Measurements from ENCODE around the gene LMBRD2. TPM values are rescaled to one million over a fixed set of nuclear protein-coding genes. Genes with fewer than 3 reads are reported as not detected.

Gene LMBRD2
- total and polyA plus RNA-seq, 9 donors = 2.0 to 8.8 (median 6.3) TPM

DNA sequence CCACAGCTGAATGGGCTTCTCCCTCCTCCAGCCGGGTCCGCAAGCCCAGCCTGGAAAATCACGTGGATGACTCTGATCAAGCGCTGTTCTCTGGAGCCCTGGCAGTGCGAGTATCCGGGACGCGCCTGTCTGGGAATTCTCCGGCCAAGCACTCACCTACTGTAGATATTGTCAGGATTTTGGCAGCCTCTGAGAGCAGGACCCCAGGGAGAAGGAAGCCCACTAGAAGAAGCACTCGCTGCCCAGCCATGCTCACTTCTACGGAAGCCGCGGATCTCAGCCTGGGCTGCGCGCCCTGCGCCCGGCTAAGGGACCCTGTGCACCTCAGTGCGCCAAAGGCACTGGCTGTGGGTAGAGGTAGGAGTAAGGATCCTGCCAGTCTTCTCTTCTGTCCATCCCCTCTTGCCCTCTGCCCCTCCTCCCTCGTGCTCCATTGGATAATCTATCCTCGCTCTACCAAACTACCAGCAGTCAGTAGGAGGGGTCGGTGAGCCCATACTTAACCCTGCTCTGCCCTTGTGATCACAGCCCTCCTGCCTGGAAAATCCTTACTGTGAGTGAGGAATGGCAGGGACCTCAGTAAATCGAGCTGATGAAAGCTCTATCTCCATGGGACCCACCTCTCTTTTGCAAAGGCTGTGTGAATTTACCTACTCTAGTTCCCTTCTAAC lies 85.0 kb downstream of the LMBRD2 start, which contains the start of gene UGT3A2:
Gene UGT3A2 (minus strand): TSS at position 343 of the 671 bp plus-strand sequence. CDS start 93 bp downstream, at position 250.
- Histone ChIP-seq H3K9me3 (no peaks in the 10 kb centered on the region), H3K27me3 (no peaks in the 10 kb centered on the region), H3K4me3 (no peak within 1 kb of the TSS), H3K27ac (no peak within 1 kb of the TSS), H3K4me1 (ENCODE audit: insufficient read depth) (peaks cover 2% of the 10 kb centered on the region), H3K36me3 (no peaks in the 10 kb centered on the region)
- 0 to 1% (median 1%) methylated on average over 21 to 22 of the region's 22 CpGs for WGBS, 3 donors
- intact Hi-C loops (cut with DNase I) = no loop called here
- DNase-seq = no peak
- TF ChIP-seq EP300 (IDR thresholded peaks at IDR 0.05) (no peak), POLR2A (IDR thresholded peaks at IDR 0.05) (no peak), CTCF (IDR thresholded peaks at IDR 0.05) (no peak)

DNA sequence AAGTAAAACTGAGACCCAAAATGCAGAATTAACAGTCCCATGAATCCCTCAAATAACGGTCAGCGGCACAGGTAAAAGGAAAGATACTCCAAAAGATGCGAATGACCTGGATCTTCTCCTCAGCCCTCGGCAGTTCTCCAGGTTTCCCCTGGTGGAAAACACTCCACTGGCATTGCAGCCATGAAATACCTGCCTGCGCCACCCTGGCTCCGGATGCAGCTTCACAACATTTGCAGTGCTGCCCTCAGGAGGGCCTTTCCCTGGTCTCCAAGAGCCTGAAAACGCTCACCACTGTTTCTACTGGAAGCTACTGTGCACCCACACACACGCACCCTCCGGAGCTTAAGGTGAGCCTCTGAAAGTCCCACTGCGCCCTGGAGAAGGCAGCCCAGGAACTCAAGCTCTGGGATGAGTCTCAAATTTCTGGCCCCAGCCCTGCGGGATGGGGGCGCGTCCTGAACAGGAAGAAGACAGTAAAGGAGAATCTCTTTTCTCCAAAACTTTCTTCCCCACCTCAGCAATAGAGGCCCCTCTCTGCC lies 85.6 kb downstream of the LMBRD2 start:
- Histone ChIP-seq H3K36me3 (no peaks in the 10 kb centered on the region), H3K4me1 (ENCODE audit: insufficient read depth) (no peaks in the 10 kb centered on the region), H3K4me3 (no peak overlapping the region), H3K27ac (no peak overlapping the region), H3K9me3 (no peaks in the 10 kb centered on the region), H3K27me3 (no peaks in the 10 kb centered on the region)
- intact Hi-C loops (cut with DNase I) = no loop called here
- 25 to 31% (median 28%) methylated on average over 13 of the region's 13 CpGs for WGBS, 3 donors
- TF ChIP-seq CTCF (IDR thresholded peaks at IDR 0.05) = no peak
- TF ChIP-seq POLR2A (IDR thresholded peaks at IDR 0.05) = no peak
- no peak for DNase-seq

DNA sequence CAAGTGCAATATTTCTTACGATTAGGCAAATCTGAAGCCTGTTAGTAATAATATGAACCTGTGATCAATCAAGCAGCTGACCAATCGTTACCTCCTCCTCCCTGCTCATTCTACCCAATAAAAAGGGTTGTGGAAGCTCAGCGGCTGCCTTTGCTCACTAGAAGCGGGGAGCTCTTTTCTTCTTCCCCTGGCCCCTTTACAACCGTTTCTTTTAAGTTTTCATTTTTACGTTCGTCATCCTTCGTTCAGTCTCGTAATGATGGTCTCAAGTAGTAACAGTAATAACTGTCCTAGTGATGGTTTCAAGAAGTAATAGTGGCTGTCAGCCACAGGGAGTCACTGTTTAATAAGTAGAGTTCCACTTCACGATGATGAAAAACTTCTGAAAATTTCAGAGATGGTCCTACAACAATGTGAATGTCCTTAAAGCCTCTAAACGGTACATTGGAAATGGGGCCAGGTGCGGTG lies 91.2 kb downstream of the LMBRD2 start:
- no peaks in the 10 kb centered on the region for H3K27me3 ChIP-seq
- H3K36me3 ChIP-seq = no peaks in the 10 kb centered on the region
- no peak for TF ChIP-seq CTCF (IDR thresholded peaks at IDR 0.05)
- no peaks in the 10 kb centered on the region for H3K4me1 ChIP-seq (ENCODE audit: insufficient read depth)
- H3K4me3 ChIP-seq = no peak overlapping the region
- no peak overlapping the region for H3K27ac ChIP-seq
- no peaks in the 10 kb centered on the region for H3K9me3 ChIP-seq
- no peak for DNase-seq
- intact Hi-C loops (cut with DNase I) = no loop called here
- WGBS, 3 donors = 69 to 77% (median 70%) methylated on average over 12 of the region's 12 CpGs

- Histone ChIP-seq H3K9me3 (no peaks in the 10 kb centered on the region), H3K36me3 (no peaks in the 10 kb centered on the region), H3K4me1 (ENCODE audit: insufficient read depth) (no peaks in the 10 kb centered on the region), H3K4me3 (no peak overlapping the region), H3K27ac (no peak overlapping the region), H3K27me3 (no peaks in the 10 kb centered on the region)
- 42 to 48% (median 45%) methylated on average over 5 of the region's 5 CpGs for WGBS, 3 donors
- DNase-seq = no peak
- no peak for TF ChIP-seq CTCF (IDR thresholded peaks at IDR 0.05)
- no peak for TF ChIP-seq POLR2A (IDR thresholded peaks at IDR 0.05)
- no peak for TF ChIP-seq EP300 (IDR thresholded peaks at IDR 0.05)
- intact Hi-C loops (cut with DNase I) = no loop called here
These were observed 91.9 kb downstream of the LMBRD2 start for GRCh38 chr5:36059571-36060419.
